Measurements from ENCODE around the gene PODN. TPM values are rescaled to one million over a fixed set of nuclear protein-coding genes. Genes with fewer than 3 reads are reported as not detected.

The PODN gene
- total RNA-seq, 1 donor from 2014 or later, result not detected

DNA sequence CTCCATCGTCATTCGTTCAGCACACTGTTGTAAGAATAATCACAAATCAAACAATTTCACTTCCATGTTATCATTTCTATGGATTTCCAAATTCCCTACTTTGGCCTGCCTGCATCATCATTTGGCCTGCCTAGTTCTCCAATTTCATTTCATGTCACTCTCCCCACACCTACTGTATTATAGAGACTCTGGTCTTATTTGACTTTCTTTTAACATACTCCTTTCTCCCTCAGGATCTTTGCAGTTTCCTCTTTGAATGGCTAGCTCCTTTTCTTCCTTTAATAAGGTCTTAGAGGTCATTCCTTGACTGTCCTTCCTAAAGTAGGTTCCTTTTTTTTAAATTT, 36.3 kb upstream of the PODN start:
- H3K36me3 Mint-ChIP-seq (ENCODE audit: low read depth), result peaks cover 21% of the 10 kb centered on the region
- ATAC-seq (ENCODE audit: low read depth) (no peak), DNase-seq (no peak)
- intact Hi-C loops (cut with micrococcal nuclease), result no loop called here
- POLR2A ChIA-PET, result no interaction called here
- no peaks in the 10 kb centered on the region for H3K27me3 Mint-ChIP-seq
- CTCF ChIA-PET, result no interaction called here
- no peaks in the 10 kb centered on the region for H3K4me1 Mint-ChIP-seq
- H3K27ac Mint-ChIP-seq, result no peak overlapping the region
- H3K9me3 Mint-ChIP-seq, result no peaks in the 10 kb centered on the region
- H3K4me3 Mint-ChIP-seq, result no peak overlapping the region
- TF ChIP-seq CTCF (IDR thresholded peaks at IDR 0.05), result no peak

GRCh38 chr1:53026254-53026653, 35.8 kb upstream of the PODN start:
- Mint-ChIP-seq H3K4me3 (no peak overlapping the region), H3K27ac (no peak overlapping the region), H3K27me3 (no peaks in the 10 kb centered on the region), H3K36me3 (ENCODE audit: low read depth) (peaks cover 24% of the 10 kb centered on the region), H3K9me3 (no peaks in the 10 kb centered on the region), H3K4me1 (no peaks in the 10 kb centered on the region)
- no peak for TF ChIP-seq CTCF (IDR thresholded peaks at IDR 0.05)
- ATAC-seq (ENCODE audit: low read depth), result no peak
- intact Hi-C loops (cut with micrococcal nuclease), result no loop called here
- POLR2A ChIA-PET, result no interaction called here
- CTCF ChIA-PET, result no interaction called here
- no peak for DNase-seq

- ATAC-seq (ENCODE audit: low read depth), result no peak
- ChIA-PET POLR2A (no interaction called here), CTCF (no interaction called here)
- DNase-seq, result no peak
- no peak overlapping the region for H3K4me3 Mint-ChIP-seq
- H3K27me3 Mint-ChIP-seq, result no peaks in the 10 kb centered on the region
- H3K9me3 Mint-ChIP-seq, result no peaks in the 10 kb centered on the region
- no peak overlapping the region for H3K27ac Mint-ChIP-seq
- TF ChIP-seq CTCF (IDR thresholded peaks at IDR 0.05), result no peak
- intact Hi-C loops (cut with micrococcal nuclease), result no loop called here
- H3K4me1 Mint-ChIP-seq, result no peaks in the 10 kb centered on the region
- peaks cover 39% of the 10 kb centered on the region for H3K36me3 Mint-ChIP-seq (ENCODE audit: low read depth)
Observed at GRCh38 chr1:53031732-53032131, 30.3 kb upstream of the PODN start.

DNA sequence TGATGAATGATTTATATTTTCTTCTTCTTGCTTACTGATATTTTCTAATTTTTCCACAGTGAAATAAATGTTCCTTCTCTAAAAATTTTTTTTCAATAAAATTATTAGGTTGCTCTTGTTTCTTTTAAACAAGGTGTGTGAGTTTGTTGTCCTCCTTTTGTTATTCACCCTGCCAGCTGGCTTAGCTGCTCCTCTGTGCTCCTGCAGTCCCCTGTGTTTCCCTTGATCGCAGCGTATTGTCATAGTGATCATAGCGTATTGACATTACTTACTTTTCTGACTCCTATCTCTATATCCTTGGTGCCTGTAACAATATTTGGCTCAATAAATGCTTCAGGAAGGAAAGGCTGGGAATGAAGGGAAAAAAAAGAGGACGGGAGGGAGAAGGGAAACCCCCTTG, 24.9 kb upstream of the PODN start:
- no peak overlapping the region for H3K27ac Mint-ChIP-seq
- H3K27me3 Mint-ChIP-seq, result no peaks in the 10 kb centered on the region
- intact Hi-C loops (cut with micrococcal nuclease), result no loop called here
- H3K9me3 Mint-ChIP-seq, result no peaks in the 10 kb centered on the region
- no peak for DNase-seq
- H3K36me3 Mint-ChIP-seq (ENCODE audit: low read depth), result peaks cover 45% of the 10 kb centered on the region
- no peak for ATAC-seq (ENCODE audit: low read depth)
- POLR2A ChIA-PET, result no interaction called here
- H3K4me1 Mint-ChIP-seq, result no peaks in the 10 kb centered on the region
- H3K4me3 Mint-ChIP-seq, result no peak overlapping the region
- no peak for TF ChIP-seq CTCF (IDR thresholded peaks at IDR 0.05)
- CTCF ChIA-PET, result no interaction called here

GRCh38 chr1:53038566-53038965, 23.4 kb upstream of the PODN start:
- no peaks in the 10 kb centered on the region for H3K9me3 Mint-ChIP-seq
- ChIA-PET POLR2A (no interaction called here), CTCF (no interaction called here)
- no peak for ATAC-seq (ENCODE audit: low read depth)
- no peaks in the 10 kb centered on the region for H3K27me3 Mint-ChIP-seq
- no peak overlapping the region for H3K27ac Mint-ChIP-seq
- intact Hi-C loops (cut with micrococcal nuclease), result no loop called here
- DNase-seq, result no peak
- H3K4me1 Mint-ChIP-seq, result no peaks in the 10 kb centered on the region
- H3K4me3 Mint-ChIP-seq, result no peak overlapping the region
- peaks cover 42% of the 10 kb centered on the region for H3K36me3 Mint-ChIP-seq (ENCODE audit: low read depth)
- no peak for TF ChIP-seq CTCF (IDR thresholded peaks at IDR 0.05)

Data from activated B cell treated with CpG ODN at 0.5 μM for 24 hours (primary cell).